Neural cell (in vitro differentiated cells): Measurements from ENCODE around the gene TTC39C.

Source experiments
- CTCF ChIP-seq: fragments of 450-650 bp; IDR thresholded peaks from 2 replicates; pipeline ENCODE4 v1.5.1; 2014; ENCODE audit warnings: antibody characterized with exemption, mild to moderate bottlenecking, moderate library complexity; ENCODE audit not compliant: poor library complexity, severe bottlenecking
- EP300 ChIP-seq: fragments of 450-650 bp; conservative IDR thresholded peaks from 2 replicates; pipeline ENCODE4 v1.6.1; 2014; ENCODE audit warnings: antibody characterized with exemption, mild to moderate bottlenecking, moderate library complexity; ENCODE audit not compliant: poor library complexity, severe bottlenecking
- EZH2 ChIP-seq: fragments of 200-600, 300-800 bp; shearing (Covaris generic), sonication (generic); IDR thresholded peaks from 2 replicates; pipeline ENCODE4 v1.6.1; 2014; ENCODE audit warnings: antibody characterized with exemption, low read length, borderline replicate concordance, mild to moderate bottlenecking; ENCODE audit not compliant: insufficient read depth, poor library complexity, severe bottlenecking
- MXI1 ChIP-seq: fragments of 450-650 bp; conservative IDR thresholded peaks from 2 replicates; pipeline ENCODE4 v1.6.1; 2014; ENCODE audit warnings: antibody characterized with exemption, mild to moderate bottlenecking; ENCODE audit not compliant: poor library complexity, severe bottlenecking
- POLR2AphosphoS5 ChIP-seq: IDR thresholded peaks from 2 replicates; pipeline ENCODE4 v1.6.1; 2012
- RAD21 ChIP-seq: fragments of 450-650 bp; conservative IDR thresholded peaks from 2 replicates; pipeline ENCODE4 v1.6.1; 2014; ENCODE audit warnings: antibody characterized with exemption, mild to moderate bottlenecking, moderate library complexity
- REST ChIP-seq: IDR thresholded peaks from 2 replicates; pipeline ENCODE4 v1.6.1; 2012; ENCODE audit warnings: borderline replicate concordance
- SMC3 ChIP-seq: fragments of 450-650 bp; conservative IDR thresholded peaks from 2 replicates; pipeline ENCODE4 v1.6.1; 2014; ENCODE audit warnings: antibody characterized with exemption, mild to moderate bottlenecking, moderate library complexity; ENCODE audit not compliant: poor library complexity
- TAF1 ChIP-seq: IDR thresholded peaks from 2 replicates; pipeline ENCODE4 v1.6.1; 2012; ENCODE audit warnings: low read depth

- no peak for TF ChIP-seq CTCF
- TF ChIP-seq EZH2 = no peak
- TF ChIP-seq SMC3 = no peak
- no peak for TF ChIP-seq POLR2AphosphoS5
- TF ChIP-seq EP300 = no peak
- no peak for TF ChIP-seq TAF1
- TF ChIP-seq RAD21 = no peak
- no peak for TF ChIP-seq REST
- TF ChIP-seq MXI1 = no peak
Observed at GRCh38 chr18:23971666-23972230, 42.8 kb upstream of the TTC39C start.
